ENCODE measurements around the gene GCSH.

Gene GCSH

DNA sequence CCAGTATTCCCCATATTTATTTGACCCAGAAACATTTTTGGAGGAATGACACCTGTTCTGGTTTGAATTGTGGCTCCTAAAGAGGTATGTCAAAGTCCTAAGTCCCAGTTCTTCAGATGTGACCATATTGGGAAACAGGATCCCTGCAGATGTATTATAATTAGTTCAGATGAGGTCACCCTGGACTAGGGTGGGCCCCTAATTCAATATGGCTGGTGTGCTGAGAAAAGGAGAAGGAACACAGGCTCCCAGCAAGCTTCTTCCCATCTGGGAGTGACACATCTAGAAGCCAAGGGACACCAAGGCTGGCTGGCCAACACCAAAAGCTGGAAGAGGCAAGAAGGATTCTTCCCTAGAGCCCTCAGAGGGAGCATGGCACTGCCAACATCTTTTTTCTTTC lies 3.8 kb upstream of the GCSH start:
- no peak for DNase-seq

DNA sequence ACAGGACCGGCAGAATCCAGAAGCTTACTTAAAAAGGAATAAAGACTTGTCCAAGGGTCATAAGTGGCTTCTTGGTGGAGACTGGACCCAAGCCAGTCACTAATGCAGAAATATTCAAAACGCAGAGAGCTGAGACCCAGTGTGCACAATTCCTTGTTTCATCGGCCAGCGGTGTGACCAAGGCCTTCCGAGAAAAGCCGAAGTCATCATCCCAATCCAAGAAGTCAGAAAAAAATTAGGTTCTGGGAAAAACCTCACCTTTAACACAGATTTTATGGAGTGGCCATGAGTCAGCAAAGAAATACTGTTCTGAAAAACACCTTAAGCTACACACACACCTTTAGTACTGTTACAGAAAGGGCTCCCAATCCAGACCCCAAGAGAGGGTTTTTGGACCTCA lies 1.0 kb upstream of the GCSH start:
- DNase-seq = no peak

DNA sequence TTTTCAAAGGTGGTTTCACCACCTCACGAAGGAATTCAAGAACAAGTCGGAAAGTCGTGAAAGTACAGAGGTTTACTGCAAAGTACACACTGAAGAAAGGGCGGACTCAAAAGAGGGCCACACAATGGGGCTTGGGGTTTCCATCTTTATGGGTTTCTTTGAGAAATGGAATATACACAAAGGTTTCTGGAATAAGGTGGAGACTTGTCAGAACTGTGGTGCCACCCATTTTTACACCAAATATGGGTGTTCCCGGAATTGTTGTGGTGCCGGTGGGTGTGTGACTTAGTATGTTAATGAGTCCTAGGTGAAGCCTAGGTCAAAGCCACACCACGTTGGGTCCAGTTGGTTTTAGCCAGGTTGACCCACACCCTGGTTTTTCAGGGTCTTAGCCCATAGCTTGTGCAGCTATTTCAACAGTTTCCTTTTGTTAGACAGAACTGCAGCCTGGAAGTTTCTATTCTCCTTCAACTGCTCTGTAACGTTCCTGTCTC lies 567 bp upstream of the GCSH start:
- no peak for DNase-seq

DNA sequence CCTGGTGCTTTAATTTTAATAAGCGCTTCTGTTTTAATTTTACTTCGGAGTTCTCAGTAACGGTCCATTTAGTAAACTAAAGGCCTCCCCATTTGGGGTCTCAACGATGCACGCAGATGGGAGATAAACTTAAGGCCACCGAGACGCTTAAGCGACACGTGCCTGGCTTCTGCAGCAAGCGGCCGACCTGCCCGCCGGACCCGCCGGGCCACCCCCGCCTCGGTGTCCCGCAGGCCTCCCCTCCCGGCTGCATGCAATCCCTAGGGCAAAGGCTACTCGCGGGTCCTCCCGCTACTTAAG lies 592 bp downstream of the GCSH start:
- DNase-seq = no peak

DNA sequence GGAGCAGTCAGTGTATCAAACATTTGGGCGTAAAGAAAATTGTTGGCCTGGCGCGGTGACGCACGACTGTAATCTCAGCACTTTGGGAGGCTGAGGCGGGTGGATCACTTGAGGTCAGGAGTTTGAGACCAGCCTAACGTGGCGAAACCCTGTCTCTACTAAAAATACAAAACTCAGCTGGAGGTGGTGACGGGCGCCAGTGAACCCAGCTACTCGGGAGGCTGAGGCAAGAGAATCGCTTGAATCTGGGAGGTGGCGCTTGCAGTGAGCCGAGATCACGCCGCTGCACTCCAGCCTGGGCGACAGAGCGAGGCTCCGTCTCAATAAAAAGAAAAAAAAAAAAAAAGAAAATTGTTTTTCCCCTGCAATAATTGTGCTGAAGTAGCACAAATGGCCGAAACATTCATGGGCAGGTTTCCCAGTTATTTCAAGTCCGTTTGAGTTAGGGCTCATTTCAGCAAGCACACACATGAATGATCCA lies 1.4 kb downstream of the GCSH start:
- no peak for DNase-seq

DNA sequence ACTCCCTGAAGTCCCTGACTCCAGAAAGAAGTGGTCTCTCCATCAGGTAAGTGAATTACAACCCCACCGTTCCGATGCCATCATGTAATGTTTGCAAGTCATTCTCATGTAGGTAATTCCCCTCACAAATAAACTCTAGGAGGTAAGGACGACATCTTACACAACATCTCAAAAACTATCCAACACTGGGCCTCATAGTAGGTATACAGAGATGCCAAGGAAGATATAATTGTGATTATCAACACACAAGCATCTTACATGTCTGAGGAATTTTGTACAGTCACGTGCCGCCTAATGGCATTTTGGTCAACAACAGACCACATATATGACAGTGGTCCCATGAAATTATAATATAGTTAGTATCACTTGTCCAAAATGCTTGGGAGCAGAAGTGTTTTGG lies 7.4 kb downstream of the GCSH start:
- no peak for DNase-seq

DNA sequence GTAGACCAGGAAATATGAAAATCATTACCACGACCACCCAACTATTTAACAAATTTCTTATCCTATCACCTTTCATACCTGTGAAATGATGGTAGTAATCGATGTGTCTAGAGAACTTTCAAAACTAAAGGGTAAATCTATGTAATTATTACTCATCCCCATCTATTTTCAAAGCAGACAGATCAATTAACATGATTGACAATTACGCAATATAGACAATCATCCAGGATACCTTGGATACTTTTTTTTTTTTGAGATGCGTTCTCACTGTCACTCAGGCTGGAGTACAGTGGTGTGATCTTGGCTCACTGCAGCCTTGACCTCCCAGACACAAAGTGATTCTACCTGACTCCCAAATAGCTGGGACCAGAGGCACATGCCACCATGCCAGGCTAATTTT lies 15.2 kb downstream of the GCSH start:
- DNase-seq = no peak

DNA sequence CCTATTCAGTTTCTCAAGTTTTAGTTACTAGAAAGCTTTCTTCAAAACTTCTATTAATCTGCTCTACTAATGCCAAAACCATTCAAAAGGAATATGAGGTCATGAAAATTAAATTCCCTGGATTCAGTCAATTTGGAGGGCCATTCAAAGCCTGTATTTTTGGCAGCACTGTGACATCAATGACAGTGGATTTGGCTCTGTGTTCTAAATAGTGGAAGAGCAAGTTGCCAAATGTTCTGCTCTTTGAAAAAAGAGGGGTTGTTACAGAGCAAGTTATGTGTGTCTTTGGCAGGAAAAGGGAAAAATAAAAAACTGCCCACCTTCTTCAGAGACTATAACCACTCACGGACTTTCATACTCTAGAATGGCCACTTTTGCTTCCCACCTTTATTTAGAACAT lies 16.0 kb downstream of the GCSH start:
- no peak for DNase-seq

DNA sequence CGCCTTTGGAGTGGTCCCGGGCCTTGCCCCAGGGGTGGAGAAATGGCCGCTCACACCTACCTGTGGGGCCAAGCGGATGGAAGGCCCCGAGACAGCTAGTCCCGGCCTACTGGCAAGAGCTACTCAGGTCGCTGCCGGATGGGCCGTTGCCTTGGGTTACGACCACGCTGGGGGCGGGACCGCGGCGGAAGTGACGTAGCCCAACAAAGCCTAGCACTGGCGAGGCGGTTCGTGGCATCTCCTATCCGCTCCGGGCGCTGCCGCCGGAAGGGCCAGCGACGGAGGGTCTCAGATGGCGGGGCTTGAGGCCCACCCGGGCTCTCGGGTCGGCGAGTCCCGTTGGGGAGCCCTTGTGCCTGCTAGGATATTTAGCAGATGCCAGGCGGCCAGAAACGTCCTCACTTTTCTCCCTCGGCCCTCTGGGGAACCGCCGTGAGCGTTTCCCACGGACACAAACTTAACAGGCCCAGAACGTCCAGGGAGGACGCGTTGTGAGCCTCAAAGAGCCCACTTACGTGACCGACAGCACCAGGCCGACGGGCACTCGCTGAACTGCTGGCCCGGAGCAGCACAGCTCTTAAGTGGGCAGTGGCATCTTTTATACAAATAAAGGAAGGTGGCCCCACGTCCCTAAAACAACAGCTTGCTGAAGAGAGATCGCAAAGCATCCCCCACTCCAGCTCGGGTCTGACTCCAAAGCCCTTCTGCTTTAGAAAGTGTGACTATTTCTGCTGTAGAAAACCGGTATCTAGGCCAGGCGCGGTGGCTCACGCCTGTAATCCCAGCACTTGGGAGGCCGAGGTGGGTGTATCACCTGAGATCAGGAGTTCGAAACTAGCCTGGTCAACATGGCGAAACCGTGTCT lies 18.9 kb downstream of the GCSH start, which contains the start of gene C16orf46:
Gene C16orf46, minus strand, starts transcription at position 163 of the 865 bp plus-strand sequence. CDS start 13,283 bp downstream, outside the sequence.
- peak; percentile 92 for DNase-seq

DNA sequence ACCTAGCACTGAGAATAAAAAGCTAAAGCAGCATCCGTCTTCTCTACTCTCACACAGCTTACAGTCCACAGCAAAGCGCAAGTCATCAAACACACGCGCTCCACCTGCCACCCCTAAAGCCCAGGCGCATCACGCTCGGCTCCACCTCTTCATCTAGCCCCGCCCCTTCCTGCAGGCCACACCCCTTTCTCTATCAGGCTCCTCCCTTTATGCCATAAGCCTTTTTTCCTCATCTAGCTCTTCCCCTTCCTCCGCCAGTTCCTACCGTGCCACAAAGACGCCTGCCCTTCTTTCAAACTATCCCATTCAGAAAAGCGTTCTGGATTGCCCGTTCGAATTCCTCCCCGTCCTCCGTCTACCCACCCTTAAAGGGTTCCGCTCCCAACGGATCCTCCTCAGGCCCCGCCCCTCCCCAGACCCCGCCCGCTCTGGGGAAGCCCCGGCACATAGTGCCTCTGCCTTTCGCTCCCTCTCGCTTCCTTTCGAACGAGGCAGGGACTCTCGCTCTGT lies 19.6 kb downstream of the GCSH start:
- DNase-seq = peak; percentile 92

DNA sequence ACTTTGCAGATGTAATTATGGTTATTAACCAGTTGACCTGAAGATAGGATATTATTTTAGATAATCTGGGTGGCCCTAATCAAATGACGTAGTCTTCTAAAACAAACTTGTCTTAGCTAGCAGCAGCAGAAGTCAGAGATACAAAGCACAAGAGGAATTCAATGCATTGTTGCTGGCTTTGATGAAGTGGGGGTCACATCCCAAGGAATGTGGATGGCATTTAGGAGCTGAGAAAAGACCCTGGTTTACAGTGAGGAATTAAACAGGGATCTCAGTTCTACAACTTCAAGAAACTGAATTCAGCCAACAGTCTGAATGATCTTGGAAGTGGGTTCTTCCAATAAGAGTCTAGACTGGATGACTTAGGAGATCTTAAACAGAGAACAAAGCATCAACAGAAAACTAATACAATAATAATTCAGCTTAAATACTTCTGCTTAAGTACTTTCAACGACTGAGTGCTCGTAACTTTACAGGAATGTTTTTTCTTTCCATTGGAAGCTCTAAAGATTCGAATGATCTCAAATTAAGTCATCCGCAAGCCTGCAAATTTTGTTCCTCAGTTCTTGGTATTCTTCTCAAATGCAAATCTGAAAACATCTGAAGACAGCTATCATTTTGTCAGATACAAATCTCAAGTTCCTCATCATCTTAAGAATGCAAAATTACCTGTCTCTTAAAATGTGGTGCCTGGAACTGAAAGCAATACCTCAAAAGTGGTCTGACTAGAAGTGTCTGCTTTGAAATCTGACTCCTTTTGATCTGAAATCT lies 22.4 kb downstream of the GCSH start:
- DNase-seq = no peak

DNA sequence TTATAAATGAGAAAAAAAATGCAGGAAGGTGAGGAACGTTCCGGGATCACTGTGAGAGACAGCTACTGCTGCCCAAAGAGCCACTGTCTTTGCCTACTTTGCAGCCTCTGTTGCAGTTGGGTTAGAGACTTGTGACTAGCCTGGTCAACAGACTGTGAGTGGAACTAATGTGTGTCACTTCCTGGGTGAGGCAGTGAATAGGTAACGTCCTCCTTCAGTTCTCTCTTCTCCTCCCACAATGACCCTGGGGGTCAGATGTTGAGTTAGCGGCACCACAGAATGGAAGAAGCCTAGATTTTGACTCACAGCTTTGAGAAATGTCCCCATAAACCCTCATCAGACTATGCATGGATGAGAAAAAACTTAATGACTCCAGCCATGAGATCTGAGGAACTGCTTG lies 24.4 kb downstream of the GCSH start:
- DNase-seq = no peak

DNA sequence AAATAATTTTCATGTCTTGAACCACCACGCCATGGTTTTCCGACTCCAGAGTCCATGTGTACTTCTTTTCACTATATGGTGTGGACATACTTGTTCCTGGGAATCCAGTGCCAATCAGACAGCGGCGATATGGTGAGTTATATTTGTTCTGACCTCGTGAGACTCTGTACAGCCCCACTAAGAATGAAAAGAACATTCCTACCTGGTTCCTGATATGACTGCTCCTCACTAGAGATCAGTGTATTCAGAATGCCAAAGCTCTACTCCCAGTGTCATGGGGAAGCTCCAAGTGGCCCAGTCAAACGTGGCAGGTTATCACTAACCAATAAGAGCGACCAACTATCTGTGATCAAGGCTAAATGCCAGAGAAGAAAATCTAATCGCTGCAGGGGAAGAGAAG lies 25.2 kb downstream of the GCSH start:
- no peak for DNase-seq

DNA sequence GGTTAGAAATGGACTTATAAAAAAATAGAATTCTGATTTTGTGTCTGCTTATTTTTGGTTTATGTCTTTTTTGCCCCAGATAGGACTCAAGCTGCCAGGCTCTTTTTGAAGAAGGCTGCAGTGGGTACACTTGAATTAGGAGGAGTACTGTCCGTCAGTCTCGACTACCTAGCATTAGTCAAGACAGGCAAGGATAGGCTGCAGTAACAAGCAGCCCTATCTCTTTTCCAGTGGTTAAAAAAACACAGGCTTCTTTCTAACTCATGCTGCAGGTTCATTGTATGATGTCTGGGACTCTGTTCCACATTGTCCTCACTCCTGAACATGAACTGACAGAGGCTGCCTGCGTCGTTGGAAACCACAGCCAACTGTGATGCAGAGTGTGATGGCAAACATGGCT lies 27.1 kb downstream of the GCSH start:
- no peak for DNase-seq

DNA sequence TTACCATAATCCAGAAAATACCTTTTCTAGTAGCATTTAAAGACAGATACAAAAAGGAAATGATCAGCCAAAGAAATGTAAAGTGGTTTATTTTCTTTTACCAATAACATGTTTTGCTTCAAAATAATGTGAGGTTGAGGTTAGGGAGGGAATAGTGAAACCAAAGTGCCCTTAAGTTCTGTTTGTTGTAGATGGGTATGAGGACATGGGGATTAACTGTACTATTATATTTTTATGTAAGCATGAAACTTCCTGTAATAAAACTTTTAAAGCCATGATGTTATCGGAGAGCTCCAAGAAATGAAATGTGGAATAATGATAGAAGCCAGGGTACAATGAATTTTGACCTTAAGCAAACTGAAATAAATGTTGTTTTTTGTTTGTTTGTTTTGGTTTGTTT lies 29.0 kb downstream of the GCSH start:
- no peak for DNase-seq

DNA sequence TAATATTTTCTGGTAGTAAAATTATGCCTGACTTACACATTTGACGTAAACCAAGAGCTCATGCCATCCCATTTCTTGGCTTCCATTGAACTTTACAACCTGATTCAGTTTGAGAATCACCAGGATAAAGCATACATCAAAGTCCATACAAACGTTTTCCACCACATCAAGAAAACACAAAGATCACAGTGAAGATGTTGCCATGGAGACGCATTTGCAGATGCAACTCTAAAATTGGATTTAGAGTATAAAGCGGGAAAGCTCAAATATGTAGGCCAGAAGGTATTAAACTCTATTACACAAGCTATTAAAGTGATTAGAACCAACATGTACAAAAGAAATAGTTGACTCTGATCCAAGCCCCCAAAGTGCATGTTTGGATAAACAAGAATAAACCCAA lies 29.5 kb downstream of the GCSH start:
- no peak for DNase-seq

DNA sequence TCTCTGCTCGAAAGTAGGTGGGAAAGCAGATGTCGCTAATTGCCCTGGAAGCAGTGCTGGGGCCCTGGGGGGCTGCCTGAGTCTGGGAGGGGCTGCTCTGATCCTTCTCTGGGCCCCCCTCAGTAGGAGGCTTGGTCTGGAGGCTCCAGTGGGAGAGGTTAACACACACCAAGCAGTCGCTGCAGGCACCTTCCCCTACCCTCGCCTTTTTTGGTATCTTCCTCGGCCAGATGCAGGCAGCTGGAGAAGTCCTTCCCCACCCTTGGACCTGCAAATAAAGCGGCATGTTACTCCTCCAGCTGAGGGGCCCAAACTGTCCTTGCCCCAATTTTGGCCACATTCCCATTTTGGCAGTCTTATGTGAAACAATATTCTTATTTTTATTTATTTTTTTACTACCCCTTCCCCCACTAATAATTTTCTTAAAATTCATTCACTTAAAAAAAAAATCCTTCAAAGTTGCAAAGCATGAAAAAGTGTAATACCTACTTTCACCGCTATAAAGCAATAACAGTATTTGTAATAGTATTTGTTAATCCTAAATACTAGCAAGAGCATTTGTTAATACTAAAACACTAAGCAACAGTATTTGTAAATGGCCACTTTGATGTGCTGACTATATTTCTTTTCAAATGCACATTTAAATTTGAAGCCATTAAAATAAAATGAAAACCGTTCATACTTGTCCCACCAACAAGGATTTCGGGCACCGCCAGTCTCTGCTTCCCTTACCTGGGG lies 34.2 kb downstream of the GCSH start:
- no peak for DNase-seq

DNA sequence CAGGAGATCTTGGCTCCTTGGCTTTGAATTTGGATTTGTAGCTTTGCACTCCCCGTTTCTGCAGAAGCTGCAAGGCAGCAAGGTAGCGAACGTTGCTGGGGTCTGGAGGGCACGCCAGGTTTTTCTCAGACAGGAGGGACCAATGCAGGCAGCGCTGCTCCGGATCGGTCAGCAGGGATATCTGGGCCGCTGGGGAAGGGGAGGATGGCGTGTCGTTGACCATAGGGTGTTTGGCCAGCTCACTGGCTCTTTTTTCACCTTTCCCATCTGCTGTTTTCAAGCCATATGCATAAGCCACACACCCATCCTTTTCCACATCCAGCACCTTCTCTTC lies 34.9 kb downstream of the GCSH start:
- DNase-seq = no peak

DNA sequence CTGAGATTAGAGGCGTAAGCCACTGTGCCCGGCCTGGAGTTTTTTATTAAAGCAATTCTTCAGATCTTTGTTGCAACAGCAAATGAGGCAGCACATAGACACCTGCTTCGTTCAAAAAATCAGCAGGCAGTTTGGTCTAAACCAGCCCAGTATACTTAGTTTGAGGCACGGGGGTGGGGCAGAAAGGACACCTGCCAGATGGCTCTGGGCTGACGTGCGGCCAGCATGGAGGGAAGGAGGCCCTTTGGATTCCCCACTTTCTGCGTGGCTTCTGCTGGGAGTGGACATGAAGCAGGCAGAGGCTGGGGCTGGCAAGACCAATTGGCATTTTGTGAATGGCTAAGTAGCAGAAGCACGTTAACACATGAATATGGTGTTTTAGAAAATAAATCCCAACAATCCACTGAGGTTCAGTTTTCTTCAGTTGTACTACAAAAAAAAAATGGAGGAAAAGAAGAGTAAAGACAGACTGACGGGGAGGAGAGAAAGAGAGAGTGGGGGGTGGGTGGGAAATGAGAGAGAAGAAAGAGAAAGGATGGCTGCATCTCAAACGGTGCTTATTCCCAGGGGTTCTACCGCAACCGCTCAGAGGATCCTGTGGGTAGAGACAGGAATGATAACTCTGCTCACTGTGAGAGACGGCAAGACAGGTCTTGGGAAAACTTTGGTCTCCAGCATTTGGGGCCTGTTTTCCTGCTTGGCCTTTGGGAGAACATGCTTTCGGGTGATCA lies 35.5 kb downstream of the GCSH start:
- no peak for DNase-seq

DNA sequence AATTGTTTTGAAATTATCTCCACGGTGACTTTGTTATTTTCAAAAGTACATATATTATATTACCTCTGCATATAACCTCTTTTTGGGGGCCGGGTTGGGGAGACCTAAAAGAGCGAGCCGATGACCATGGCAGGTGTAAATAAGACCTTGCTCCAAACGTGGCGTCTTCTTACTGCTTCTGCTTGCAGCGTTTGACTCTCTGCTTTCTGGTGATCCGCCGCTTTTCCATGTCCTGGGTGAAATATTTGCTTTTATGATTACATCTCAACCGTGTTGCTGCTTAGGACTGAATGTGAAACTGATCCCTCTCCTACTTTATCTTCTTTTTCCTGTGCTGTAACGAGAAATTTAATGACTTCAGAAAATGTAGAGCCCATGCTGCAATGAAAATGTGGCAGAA lies 42.4 kb downstream of the GCSH start:
- DNase-seq = no peak

DNA sequence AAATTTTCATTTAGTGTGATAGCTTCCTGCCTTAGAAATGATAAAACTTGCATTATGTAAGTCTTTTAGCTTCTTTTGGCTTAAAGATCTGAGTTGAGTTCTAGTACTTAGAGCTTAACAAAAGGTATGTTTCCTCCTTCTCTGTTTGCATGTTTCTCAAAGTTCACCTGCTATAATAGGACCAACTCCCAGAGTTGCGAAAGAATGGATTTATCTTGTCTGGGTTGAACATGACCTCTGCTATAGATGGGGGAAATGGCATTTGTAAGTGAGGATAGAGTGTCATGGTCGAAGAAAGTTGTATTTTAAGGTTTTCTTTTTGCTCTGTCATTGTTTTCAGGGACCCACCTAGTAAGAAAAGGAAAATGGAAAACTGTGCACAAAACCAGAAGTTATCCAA lies 53.4 kb downstream of the GCSH start:
- DNase-seq = no peak

DNA sequence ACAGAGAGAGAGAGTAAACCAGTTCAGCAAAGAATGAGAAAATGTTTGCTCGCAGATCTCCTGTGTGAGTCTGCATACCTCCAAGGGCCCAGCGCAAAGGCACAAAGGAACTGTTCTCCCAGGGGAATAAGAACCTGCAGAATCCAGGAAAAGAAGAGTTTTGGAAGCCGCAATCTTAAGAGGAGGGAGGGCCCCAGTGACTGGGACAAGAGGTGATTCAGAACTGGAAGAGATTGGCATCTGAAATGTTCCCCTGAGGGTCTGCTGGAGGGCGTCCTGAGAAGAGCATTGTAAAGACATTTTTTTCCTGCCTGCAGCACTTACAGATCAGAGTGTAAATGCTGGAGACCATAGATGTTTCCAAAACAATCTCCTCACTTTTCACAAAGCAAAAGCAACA lies 54.5 kb downstream of the GCSH start:
- DNase-seq = no peak

DNA sequence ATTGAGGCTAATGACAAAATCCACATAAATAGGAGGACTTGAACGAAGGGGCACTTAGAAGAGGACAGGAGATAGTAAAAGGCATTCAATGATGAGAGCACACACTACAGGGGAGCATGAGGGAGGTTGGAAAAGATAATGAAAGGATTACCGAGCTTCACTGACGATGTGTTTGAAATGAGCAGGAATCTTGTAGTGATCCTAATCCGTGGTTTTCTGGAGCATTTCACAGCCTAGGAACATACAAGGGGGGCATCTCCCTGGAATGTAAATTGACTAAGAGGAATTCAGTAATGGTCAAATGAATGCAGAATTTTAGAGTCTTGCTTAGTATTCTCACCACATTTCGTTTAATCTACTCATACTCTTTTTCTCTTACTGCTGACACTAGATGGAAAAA lies 55.4 kb downstream of the GCSH start:
- DNase-seq = no peak
